C4-2B (cell line): Measurements from ENCODE around the gene C7orf33.
A peak's percentile ranks its signal among the peaks of the same experiment; 100 is the strongest.
"Not testable (repeated sequence)": the region's sequence is repeated elsewhere in the genome, so short reads cannot be mapped to it uniquely, and the experiment has no call there.

ENCODE experiments used
- H3K27ac ChIP-seq: fragments of 450-650 bp; 2 replicates; pipeline ENCODE4 v1.5.1; 2017
- CTCF ChIP-seq: fragments of 450-650 bp; conservative IDR thresholded peaks from 2 replicates; pipeline ENCODE4 v1.5.1; 2017; ENCODE audit warnings: mild to moderate bottlenecking
- ZFX ChIP-seq: fragments of 450-650 bp; IDR thresholded peaks from 2 replicates; pipeline ENCODE4 v1.6.1; 2017

The C7orf33 gene

GRCh38 chr7:148570510-148570909, 20.1 kb upstream of the C7orf33 start:
- no peak overlapping the region for H3K27ac ChIP-seq
- TF ChIP-seq CTCF = no peak

GRCh38 chr7:148570973-148571372, 19.6 kb upstream of the C7orf33 start:
- not testable (repeated sequence) for H3K27ac ChIP-seq

GRCh38 chr7:148571381-148571780, 19.2 kb upstream of the C7orf33 start:
- H3K27ac ChIP-seq = no peak overlapping the region
- TF ChIP-seq ZFX = no peak
- no peak for TF ChIP-seq CTCF

GRCh38 chr7:148572067-148572522, 18.5 kb upstream of the C7orf33 start:
- no peak overlapping the region for H3K27ac ChIP-seq
- TF ChIP-seq CTCF (no peak), ZFX (no peak)

GRCh38 chr7:148573581-148573980, 17.0 kb upstream of the C7orf33 start:
- H3K27ac ChIP-seq = not testable (repeated sequence)

- TF ChIP-seq ZFX = no peak
- peak; percentile 97 for TF ChIP-seq CTCF
- H3K27ac ChIP-seq = no peak overlapping the region
Measured at GRCh38 chr7:148575640-148576411, 14.7 kb upstream of the C7orf33 start.

GRCh38 chr7:148579366-148579765, 11.2 kb upstream of the C7orf33 start:
- TF ChIP-seq ZFX (no peak), CTCF (no peak)
- H3K27ac ChIP-seq = no peak overlapping the region

- H3K27ac ChIP-seq = no peak overlapping the region
- no peak for TF ChIP-seq CTCF
- no peak for TF ChIP-seq ZFX
Measured at GRCh38 chr7:148580446-148580845, 10.1 kb upstream of the C7orf33 start.
